HL-60 (cell line): ENCODE measurements around the gene BRICD5.

ENCODE experiments used
- POLR2AphosphoS5 ChIP-seq: IDR thresholded peaks from 2 replicates; pipeline ENCODE4 v1.6.1; 2012; ENCODE audit warnings: low read depth
- REST ChIP-seq: IDR thresholded peaks from 2 replicates; pipeline ENCODE4 v1.6.1; 2012; ENCODE audit warnings: low read depth; ENCODE audit not compliant: insufficient replicate concordance

- no peak for TF ChIP-seq REST
- no peak for TF ChIP-seq POLR2AphosphoS5
These were observed 20.6 kb upstream of the BRICD5 start for GRCh38 chr16:2231016-2231931.
